Stimulated activated CD4-positive, alpha-beta T cell treated with anti-CD3 and anti-CD28 coated beads, Interleukin-15, amount 100 ng/mL, for 24 hours (primary cell): Measurements from ENCODE around the gene LIAS.
"Not testable (repeated sequence)": the region's sequence is repeated elsewhere in the genome, so short reads cannot be mapped to it uniquely, and the experiment has no call there.

ENCODE experiments used
- DNase-seq: peaks from one replicate; pipeline ENCODE4 v3.0.0-alpha.2; 2020

The LIAS gene

GRCh38 chr4:39453738-39454137 is 5.1 kb upstream of the LIAS start:
- DNase-seq: no peak

DNA sequence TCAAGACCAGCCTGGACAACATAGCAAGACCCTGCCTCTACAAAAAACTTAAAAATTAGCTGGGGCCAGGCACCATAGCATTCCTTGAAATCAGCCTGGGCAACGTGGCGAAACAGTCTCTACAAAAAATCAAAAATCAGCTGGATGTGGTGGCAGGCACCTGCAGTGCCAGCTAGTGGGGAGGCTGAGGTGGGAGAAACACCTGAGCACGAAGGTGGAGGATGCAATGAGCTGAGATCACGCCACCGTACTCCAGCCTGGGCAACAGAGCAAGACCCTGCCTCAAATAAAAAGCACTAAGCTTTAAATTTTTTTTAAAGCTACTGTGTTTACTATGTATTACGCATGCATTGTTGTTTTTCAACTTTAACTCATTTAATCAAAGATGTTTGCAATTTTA is 3.4 kb upstream of the LIAS start:
- no peak for DNase-seq

GRCh38 chr4:39456946-39457763 is 1.7 kb upstream of the LIAS start:
- DNase-seq: no peak

GRCh38 chr4:39458161-39458504 is 723 bp upstream of the LIAS start:
- DNase-seq: not testable (repeated sequence)

GRCh38 chr4:39464886-39465501 is 6.1 kb downstream of the LIAS start:
- no peak for DNase-seq

GRCh38 chr4:39466747-39467146 is 7.9 kb downstream of the LIAS start:
- DNase-seq: no peak

DNA sequence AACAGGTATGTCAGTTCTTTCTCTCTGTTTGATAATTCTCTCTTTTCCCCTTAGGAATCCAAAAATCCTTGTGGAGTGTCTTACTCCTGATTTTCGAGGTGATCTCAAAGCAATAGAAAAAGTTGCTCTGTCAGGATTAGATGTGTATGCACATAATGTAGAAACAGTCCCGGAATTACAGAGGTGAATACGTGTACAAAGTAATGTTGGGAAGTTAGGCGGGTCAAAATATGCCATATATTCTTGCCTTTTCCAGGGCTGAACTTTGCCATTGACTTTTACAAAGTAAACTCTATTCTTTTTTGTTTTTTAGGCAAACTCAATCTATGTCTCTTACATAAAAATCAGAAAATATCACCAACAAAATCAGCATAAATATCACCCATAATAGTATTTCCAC is 8.6 kb downstream of the LIAS start:
- no peak for DNase-seq

- DNase-seq: no peak
These were observed 10.7 kb downstream of the LIAS start for GRCh38 chr4:39469429-39470077.

DNA sequence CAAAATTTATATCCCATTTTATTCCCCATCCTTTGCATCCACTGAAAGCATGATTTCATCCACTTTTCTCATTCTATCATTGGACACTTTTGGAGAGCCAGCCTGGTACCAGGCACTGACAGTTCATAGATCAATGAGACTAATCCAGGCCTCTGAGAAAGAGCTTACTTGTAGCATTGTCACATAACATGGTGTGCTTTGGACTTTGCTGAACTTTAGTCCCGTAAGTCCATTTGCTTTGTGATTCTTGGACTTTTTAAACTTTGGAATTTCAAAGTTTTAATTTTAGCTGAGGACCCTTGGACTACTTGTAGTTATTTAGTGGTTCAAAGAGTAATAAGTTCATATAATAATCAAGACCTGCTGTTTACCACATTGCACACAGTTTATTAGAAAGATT is 11.5 kb downstream of the LIAS start:
- no peak for DNase-seq

- no peak for DNase-seq
These were observed 13.5 kb downstream of the LIAS start for GRCh38 chr4:39472396-39472795.

- DNase-seq: no peak
These were observed 17.5 kb downstream of the LIAS start for GRCh38 chr4:39476187-39476895.

DNA sequence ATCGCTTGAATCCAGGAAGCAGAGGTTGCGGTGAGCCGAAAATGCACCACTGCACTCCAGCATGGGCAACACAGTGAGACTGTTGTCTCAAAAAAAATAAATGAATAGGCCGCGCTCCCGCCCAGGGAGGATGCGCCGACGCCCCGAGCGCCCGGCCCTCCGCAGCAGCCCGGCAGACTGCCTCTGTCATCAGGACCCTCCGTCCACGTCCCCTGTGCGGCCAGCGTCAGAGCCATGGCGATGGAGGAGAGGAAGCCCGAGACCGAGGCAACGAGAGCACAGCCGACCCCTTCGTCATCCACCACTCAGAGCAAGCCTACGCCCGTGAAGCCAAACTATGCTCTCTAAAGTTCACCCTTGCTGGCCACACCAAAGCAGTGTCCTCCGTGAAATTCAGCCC is 21.4 kb downstream of the LIAS start:
- no peak for DNase-seq

- no peak for DNase-seq
These were observed 22.2 kb downstream of the LIAS start for GRCh38 chr4:39480902-39481695.

GRCh38 chr4:39484582-39485272 is 25.9 kb downstream of the LIAS start:
- no peak for DNase-seq

DNA sequence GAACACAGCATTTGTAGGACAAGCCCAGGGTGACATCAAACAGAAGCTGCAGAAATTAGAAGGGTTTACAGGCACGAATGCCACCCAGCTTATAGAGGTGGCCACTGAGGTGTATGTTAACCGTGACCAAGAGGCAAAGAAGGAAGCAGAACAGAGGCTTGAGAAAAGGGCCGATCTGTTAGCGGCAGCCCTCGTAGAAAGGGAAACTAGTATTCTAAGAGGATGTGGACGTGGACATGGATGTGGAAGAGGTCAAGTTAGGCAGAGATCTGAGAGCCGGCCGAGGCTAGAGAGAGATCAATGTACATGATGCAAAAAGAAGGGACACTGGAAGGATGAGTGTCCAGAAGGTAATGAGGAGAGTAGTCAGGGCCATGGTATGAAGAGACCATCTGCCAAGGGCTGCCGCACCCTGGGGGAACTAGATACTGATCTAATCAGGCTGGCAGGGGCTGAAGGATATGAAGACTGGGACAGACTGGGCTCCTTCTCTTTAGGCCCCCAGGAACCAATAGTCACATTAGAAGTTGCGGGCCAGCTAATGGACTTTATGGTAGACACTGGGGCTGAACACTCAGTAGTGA is 27.5 kb downstream of the LIAS start:
- DNase-seq: no peak

DNA sequence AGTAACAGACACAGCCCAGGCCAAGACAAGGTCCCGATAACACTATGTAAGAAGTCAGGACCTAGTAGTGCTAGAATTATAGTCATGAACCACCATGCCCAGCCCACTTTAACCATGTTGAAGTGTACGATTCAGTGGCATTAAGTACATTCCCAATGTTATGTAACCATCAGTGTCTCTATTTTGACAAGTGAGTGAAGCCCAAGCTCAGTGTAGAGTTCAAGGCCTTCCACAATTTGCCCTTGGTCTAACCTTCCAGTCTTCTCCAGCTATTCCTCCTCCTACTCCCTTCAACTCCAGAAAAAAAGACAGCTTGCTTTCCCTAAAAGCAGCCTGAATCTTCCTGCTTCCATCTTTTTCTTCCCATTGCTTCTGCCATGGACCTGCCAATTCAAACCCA is 31.5 kb downstream of the LIAS start:
- no peak for DNase-seq

- DNase-seq: no peak
These were observed 35.5 kb downstream of the LIAS start for GRCh38 chr4:39494354-39494753.

DNA sequence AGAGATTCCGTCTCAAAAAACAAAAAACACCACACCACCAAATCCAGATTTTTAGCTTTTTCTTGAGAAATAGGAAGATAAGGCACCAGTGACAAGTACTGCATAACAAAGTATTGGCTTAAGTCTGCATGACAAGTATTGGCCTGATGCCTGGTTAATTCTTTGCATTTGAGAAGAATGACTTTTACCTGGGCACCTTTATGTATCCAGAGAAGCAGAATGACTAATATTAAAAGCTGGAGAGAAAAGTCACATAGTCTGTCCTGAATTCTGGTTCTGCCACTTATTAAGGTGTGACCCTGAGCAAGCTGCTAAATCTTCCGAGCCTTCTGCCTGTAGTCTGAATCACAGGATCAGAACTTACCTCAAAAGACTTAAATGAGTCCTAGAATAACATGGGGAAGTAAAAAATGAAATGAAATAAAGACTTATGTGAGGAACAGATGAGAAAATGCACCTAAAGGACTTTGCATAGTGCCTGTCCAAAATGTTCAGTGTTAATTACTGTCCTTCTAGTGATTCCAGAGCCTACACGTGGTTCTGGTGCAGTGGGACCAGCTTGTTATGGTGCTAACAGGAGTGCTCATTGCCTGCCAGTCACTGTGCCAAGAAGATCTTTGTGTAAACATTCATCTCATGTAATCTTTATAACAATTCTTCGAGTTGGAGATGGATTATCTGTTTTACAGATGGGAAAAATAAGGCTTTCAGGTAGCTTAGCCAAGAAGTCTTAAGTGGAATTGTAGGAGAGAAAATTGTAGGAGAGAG is 36.8 kb downstream of the LIAS start:
- no peak for DNase-seq

- DNase-seq: no peak
These were observed 39.3 kb downstream of the LIAS start for GRCh38 chr4:39497909-39498726.

- DNase-seq: no peak
These were observed 39.8 kb downstream of the LIAS start for GRCh38 chr4:39498727-39499020.
